ENCODE data around the gene CEP63.
A peak's percentile ranks its signal among the peaks of the same experiment; 100 is the strongest.

Gene CEP63

GRCh38 chr3:134468519-134468918 is 17.3 kb upstream of the CEP63 start:
- no peak for DNase-seq

GRCh38 chr3:134471521-134472193 is 14.2 kb upstream of the CEP63 start:
- no peak for DNase-seq

GRCh38 chr3:134472831-134473230 is 13.0 kb upstream of the CEP63 start:
- no peak for DNase-seq

- DNase-seq: peak in 46 of 56 donors; percentile 6 to 94 (median 46)
Observed at GRCh38 chr3:134473868-134474546, 11.8 kb upstream of the CEP63 start.

DNA sequence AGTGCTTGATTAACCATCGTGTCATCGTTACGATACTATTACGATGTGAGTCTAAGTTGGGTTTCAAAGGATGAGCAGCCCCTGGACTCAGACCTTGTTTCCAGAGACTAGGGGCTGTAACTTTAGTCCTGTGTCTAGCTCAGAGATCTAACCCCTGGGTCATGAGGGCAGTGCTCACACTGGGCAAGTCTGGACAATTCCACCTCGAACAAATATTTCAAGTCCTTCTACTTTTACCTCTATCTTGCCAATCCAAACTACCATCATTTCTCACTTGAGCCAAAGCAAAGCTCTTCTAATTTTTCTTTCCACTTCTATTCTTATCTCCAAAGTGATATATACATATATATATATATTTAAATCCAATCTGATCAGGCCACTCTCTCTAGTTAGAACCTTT is 10.9 kb upstream of the CEP63 start:
- no peak for DNase-seq

- no peak for DNase-seq
Observed at GRCh38 chr3:134476306-134476705, 9.6 kb upstream of the CEP63 start.

- DNase-seq: no peak
Observed at GRCh38 chr3:134477002-134477401, 8.9 kb upstream of the CEP63 start.

GRCh38 chr3:134477938-134478337 is 7.9 kb upstream of the CEP63 start:
- no peak for DNase-seq

DNA sequence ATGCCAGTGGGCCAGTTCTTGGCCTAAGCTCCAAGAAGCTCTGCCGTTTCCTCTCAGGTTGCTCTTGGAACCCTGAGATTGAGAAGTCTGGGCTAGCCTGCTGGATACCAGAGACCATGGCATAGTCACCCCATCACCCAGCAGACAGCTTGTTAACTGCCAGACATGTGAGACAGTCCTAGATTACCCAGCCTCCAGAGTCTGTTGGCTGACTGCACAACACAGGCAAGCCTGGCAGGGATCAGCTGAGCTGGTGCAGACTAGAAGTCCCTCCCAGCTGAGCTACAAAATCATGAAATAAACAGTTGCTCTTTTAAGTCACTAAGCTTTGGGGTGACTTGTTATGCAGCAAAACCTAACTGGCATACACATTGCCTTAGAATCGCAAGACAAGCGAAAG is 5.3 kb upstream of the CEP63 start:
- DNase-seq: no peak

DNA sequence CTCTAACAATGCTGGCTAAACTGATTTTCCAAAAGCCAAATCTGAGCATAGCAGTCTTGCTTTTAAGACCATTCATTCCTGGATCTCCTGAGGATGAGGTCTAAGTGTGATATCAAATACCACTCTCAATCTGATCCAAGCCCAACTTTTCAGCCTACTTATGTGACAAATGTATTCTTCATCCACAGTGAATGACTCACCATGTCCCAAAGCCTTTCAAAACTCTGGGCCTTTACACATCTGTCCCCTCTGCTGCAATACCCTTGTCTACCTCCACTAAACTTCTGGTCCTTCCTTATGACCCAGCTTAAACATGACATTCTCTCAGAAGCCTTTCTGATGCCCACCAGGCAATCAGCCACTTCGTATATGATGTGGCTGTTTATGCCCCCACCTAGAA is 4.7 kb upstream of the CEP63 start:
- no peak for DNase-seq

GRCh38 chr3:134482622-134483021 is 3.2 kb upstream of the CEP63 start:
- DNase-seq: no peak

- no peak for DNase-seq
Observed at GRCh38 chr3:134483195-134483900, 2.5 kb upstream of the CEP63 start.

DNA sequence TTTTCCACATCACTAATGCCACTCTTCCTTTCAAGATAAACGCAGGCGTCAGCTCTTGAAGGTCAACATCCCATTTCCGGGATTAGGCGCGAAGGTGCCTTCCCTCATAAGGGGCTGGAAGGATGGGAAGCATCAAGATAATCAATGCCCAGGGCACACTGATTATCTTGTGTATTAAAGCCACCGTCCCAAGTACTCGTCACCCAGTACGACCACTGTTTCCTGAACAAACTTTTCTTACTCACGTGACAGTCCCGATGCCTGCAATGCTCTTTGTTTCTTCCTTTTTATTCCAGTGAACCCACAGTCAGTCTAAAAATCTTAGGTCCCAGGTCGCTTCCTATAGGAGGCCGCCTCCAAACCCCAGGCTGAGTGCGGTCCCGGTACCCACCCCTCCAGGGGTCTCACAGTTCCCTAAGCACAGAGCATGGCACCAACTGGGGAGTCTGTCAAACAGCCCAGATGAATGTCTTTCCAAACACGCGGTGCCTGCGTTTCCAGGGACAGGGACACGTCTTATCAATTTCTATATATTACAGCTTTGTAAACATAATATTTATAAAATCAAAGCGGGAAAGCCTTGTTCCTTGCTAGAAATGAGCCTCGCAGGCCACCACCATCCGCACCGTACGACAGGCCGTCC is 661 bp upstream of the CEP63 start:
- DNase-seq: peak in 5 of 56 donors; percentile 52 to 80 (median 59)

GRCh38 chr3:134486577-134487041 is 752 bp downstream of the CEP63 start:
- peak in 1 of 56 donors; percentile 64 for DNase-seq

- peak in 3 of 56 donors; percentile 2 to 37 (median 16) for DNase-seq
Observed at GRCh38 chr3:134487406-134487805, 1.5 kb downstream of the CEP63 start.

- no peak for DNase-seq
Observed at GRCh38 chr3:134494495-134494894, 8.6 kb downstream of the CEP63 start.

DNA sequence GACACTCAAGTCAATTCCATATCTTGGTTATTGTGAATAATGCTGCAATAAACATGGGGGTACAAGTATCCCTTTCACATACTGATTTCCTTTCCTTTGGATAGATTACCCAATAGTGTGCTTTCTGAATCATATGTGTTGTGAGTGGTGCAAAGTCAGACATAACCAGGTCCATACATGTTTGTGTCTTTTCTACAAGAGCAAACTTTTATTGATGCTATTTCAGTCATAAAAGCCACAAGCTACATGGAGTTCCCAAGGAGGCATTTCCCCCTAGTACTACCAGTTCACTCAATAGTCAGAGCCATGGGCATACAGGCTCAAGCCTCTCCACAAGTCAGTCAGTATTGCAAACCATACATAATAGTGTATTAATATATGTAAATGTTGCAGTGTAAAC is 10.1 kb downstream of the CEP63 start:
- no peak for DNase-seq

- DNase-seq: no peak
Observed at GRCh38 chr3:134496471-134497071, 10.7 kb downstream of the CEP63 start.

DNA sequence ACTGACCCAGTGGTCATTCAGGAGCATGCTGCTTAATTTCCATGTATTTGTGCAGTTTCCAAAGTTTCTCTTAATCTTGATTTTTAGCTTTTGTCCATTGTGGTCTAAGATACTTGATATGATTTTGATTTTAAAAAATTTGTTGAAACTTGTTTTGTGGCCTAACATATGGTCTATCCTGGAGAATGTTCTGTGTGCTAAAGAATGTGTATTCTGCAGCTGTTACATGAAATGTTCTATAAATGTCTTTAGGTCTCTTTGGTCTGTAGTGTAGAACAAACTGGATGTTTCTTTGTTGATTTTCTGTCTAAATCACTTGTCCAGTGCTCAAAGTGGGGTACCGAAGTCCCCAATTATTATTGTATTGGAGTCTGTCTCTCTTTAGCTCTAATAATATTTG is 17.4 kb downstream of the CEP63 start:
- DNase-seq: no peak

DNA sequence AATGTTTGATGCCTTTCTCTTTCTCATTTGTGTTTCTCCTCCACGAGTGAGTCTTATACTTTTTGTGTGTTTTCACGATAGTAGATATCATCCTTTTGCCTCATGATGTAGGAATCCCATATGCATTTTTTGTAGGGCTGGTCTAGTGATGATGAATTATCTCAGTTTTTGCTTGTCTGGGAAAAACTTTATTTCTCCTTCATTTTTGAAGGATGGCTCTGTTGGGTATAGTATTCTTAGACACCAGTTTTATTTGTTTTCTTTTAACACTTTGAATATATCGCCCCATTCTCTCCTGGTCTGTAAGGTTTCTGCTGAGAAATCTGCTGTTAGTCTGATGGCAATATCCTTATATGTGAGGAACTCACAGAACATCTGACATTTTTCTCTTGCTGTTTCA is 18.3 kb downstream of the CEP63 start:
- DNase-seq: no peak

DNA sequence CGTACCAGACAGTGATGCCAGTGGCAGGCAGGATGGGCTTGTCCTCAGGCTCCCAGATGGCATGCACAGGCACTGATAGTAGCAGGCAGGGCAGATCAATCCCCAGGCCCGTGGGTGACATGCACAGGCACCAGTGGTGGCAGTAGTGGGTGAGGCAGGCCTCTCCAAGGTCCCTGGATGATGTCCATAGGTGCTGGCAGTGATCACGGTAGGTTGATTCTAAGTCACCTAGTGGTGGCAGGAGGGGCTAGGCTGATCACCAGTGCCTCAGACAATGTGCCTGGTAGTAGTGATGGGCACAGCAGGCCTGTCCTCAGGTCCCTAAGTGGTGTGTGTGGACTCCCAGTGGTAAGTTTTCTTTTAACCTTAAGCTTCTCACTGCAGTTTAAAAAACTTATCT is 19.6 kb downstream of the CEP63 start:
- no peak for DNase-seq

GRCh38 chr3:134511500-134511899 is 25.6 kb downstream of the CEP63 start:
- DNase-seq: no peak

Measured in amygdala (tissue), 56 donors.